ENCODE data around the gene POT1. TPM values are rescaled to one million over a fixed set of nuclear protein-coding genes. Genes with fewer than 3 reads are reported as not detected.

The POT1 gene
- total and polyA plus RNA-seq, 2 experiments from 2014 or later, result 12.0 to 40.4 TPM

GRCh38 chr7:124775422-124775821, 154.2 kb downstream of the POT1 start:
- Histone ChIP-seq H3K9me2 (ENCODE audit: insufficient read depth) (no peaks in the 10 kb centered on the region), H3K4me3 (no peak overlapping the region), H4K20me1 (replicated peaks; ENCODE audit: insufficient read depth) (no peaks in the 10 kb centered on the region), H3K4me2 (no peak overlapping the region), H3K4me1 (ENCODE audit: insufficient read depth) (peaks cover under 1% of the 10 kb centered on the region; the same call in 1 of the 2 replicates), H3K27me3 (ENCODE audit: insufficient read depth) (no peaks in the 10 kb centered on the region), H3K27ac (ENCODE audit: low read depth) (no peak overlapping the region), H3K79me2 (replicated peaks; ENCODE audit: insufficient read depth) (no peaks in the 10 kb centered on the region), H2AFZ (no peak overlapping the region), H3K36me3 (ENCODE audit: insufficient read depth) (no peaks in the 10 kb centered on the region), H3F3A (replicated peaks; ENCODE audit: low read depth) (no peaks in the 10 kb centered on the region)
- TF ChIP-seq REST (IDR thresholded peaks at IDR 0.05; ENCODE audit: unreplicated experiment), result no peak
- TF ChIP-seq STAT1 (IDR thresholded peaks at IDR 0.05; ENCODE audit: unreplicated experiment), result no peak
- no peak for TF ChIP-seq ETS1 (IDR thresholded peaks at IDR 0.05)
- no peak for TF ChIP-seq CTCF (conservative IDR thresholded peaks at IDR 0.05; ENCODE audit: low read depth in 2 of 2)
- no peak for TF ChIP-seq CREB1 (CRISPR knock-in tag; IDR thresholded peaks at IDR 0.05; ENCODE audit: low read depth)
- no peak for TF ChIP-seq NANOG (IDR thresholded peaks at IDR 0.05; ENCODE audit: borderline replicate concordance)
- no peak for TF ChIP-seq EZH2 (IDR thresholded peaks at IDR 0.05; ENCODE audit: low read depth, unreplicated experiment)
- no peak for TF ChIP-seq POLR2AphosphoS5 (IDR thresholded peaks at IDR 0.05; ENCODE audit: low read depth)
- TF ChIP-seq ZNF331 (CRISPR knock-in tag; IDR thresholded peaks at IDR 0.05; ENCODE audit: low read depth), result no peak
- TF ChIP-seq ZNF114 (CRISPR knock-in tag; IDR thresholded peaks at IDR 0.05), result no peak
- no peak for TF ChIP-seq JUNB (IDR thresholded peaks at IDR 0.05; ENCODE audit: unreplicated experiment)
- no peak for TF ChIP-seq ZNF462 (CRISPR knock-in tag; IDR thresholded peaks at IDR 0.05)
- no peak for TF ChIP-seq EZH2phosphoT487 (IDR thresholded peaks at IDR 0.05; ENCODE audit: unreplicated experiment)
- Mint-ChIP-seq H3K27me3 (ENCODE audit: insufficient read depth, low read depth, poor library complexity) (no peaks in the 10 kb centered on the region), H3K4me3 (no peak overlapping the region), H3K36me3 (ENCODE audit: low read depth) (no peaks in the 10 kb centered on the region), H3K9me3 (no peaks in the 10 kb centered on the region), H3K4me1 (peaks cover 7% of the 10 kb centered on the region), H3K27ac (no peak overlapping the region)
- DNase-seq (ENCODE audit: low spot score) (no peak), ATAC-seq (no peak)

Data from GM23338 (cell line).